NCI-H128 (cell line): ENCODE results near the gene KLF17.

Experiments
- DNase-seq: peaks from one replicate; lab custom pipeline; 2025; ENCODE audit not compliant: unreplicated experiment; lab: John Stamatoyannopoulos, UW

The KLF17 gene

GRCh38 chr1:44151332-44151731 lies 32.7 kb downstream of the KLF17 start:
- no peak for DNase-seq

- no peak for DNase-seq
These were observed 33.2 kb downstream of the KLF17 start for GRCh38 chr1:44151808-44152207.

- no peak for DNase-seq
These were observed 34.1 kb downstream of the KLF17 start for GRCh38 chr1:44152692-44153091.

GRCh38 chr1:44154049-44154448 lies 35.4 kb downstream of the KLF17 start:
- no peak for DNase-seq

- DNase-seq = no peak
These were observed 39.3 kb downstream of the KLF17 start for GRCh38 chr1:44157903-44158302.

GRCh38 chr1:44158871-44159270 lies 40.2 kb downstream of the KLF17 start:
- DNase-seq = no peak

GRCh38 chr1:44161546-44161945 lies 42.9 kb downstream of the KLF17 start:
- DNase-seq = no peak

- no peak for DNase-seq
These were observed 50.0 kb downstream of the KLF17 start for GRCh38 chr1:44168520-44169098.

- no peak for DNase-seq
These were observed 51.7 kb downstream of the KLF17 start for GRCh38 chr1:44170281-44170823.

GRCh38 chr1:44174630-44175029 lies 56.0 kb downstream of the KLF17 start:
- DNase-seq = no peak
